B cell (primary cell): Measurements from ENCODE around the gene ABI2.
"Not testable (repeated sequence)": the region's sequence is repeated elsewhere in the genome, so short reads cannot be mapped to it uniquely, and the experiment has no call there.

Source experiments
- EZH2 ChIP-seq: IDR thresholded peaks from 2 replicates; pipeline ENCODE4 v1.6.1; 2012; ENCODE audit warnings: borderline replicate concordance, low read depth, mild to moderate bottlenecking, moderate library complexity, low read length; ENCODE audit not compliant: insufficient read depth, poor library complexity, severe bottlenecking
- TF ChIP-seq, protein P1 (sequence below): fragments of 200-600 bp; IDR thresholded peaks from one replicate; pipeline ENCODE4 v1.8.0; 2022; ENCODE audit warnings: antibody characterized with exemption, mild to moderate bottlenecking

DNA sequence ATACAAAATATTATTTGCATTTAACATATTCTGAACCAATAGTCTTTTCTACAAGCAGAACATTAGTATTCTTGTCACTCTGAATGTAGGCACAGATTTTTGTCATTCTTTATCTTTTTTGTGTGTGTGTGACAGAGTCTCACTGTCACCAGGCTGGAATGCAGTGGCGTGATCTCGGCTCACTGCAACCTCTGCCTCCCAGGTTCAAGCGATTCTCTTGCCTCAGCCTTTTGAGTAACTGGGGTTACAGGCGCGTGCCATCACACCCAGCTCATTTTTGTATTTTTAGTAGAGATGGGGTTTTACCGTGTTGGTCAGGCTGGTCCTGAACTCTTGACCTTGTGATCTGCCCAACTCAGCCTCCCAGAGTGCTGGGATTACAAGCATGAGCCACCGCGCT, 25.6 kb upstream of the ABI2 start:
- TF ChIP-seq, protein P1, sequence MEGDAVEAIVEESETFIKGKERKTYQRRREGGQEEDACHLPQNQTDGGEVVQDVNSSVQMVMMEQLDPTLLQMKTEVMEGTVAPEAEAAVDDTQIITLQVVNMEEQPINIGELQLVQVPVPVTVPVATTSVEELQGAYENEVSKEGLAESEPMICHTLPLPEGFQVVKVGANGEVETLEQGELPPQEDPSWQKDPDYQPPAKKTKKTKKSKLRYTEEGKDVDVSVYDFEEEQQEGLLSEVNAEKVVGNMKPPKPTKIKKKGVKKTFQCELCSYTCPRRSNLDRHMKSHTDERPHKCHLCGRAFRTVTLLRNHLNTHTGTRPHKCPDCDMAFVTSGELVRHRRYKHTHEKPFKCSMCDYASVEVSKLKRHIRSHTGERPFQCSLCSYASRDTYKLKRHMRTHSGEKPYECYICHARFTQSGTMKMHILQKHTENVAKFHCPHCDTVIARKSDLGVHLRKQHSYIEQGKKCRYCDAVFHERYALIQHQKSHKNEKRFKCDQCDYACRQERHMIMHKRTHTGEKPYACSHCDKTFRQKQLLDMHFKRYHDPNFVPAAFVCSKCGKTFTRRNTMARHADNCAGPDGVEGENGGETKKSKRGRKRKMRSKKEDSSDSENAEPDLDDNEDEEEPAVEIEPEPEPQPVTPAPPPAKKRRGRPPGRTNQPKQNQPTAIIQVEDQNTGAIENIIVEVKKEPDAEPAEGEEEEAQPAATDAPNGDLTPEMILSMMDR, result not testable (repeated sequence)
- TF ChIP-seq EZH2, result not testable (repeated sequence)
